T1000 (cell line): ENCODE results near the gene EML3.
A peak's percentile ranks its signal among the peaks of the same experiment; 100 is the strongest.
"Not testable (repeated sequence)": the region's sequence is repeated elsewhere in the genome, so short reads cannot be mapped to it uniquely, and the experiment has no call there.

ENCODE experiments used
- DNase-seq: peaks from one replicate; lab custom pipeline; 2025; ENCODE audit warnings: mixed read lengths; lab: John Stamatoyannopoulos, UW

The EML3 gene

GRCh38 chr11:62621567-62622470 is 9.2 kb upstream of the EML3 start, which contains the start of gene B3GAT3:
TSS of gene B3GAT3 (minus strand) at chr11:62621986. CDS start at chr11:62621947, 39 bp downstream.
- peak; percentile 99 for DNase-seq

- DNase-seq = no peak
Observed at GRCh38 chr11:62621027-62621566, 8.5 kb upstream of the EML3 start.

GRCh38 chr11:62616957-62617356 is 4.4 kb upstream of the EML3 start:
- not testable (repeated sequence) for DNase-seq

- DNase-seq = no peak
Observed at GRCh38 chr11:62615521-62615920, 2.9 kb upstream of the EML3 start.

GRCh38 chr11:62614275-62614674 is 1.7 kb upstream of the EML3 start:
- DNase-seq = no peak

GRCh38 chr11:62613291-62613778 is 760 bp upstream of the EML3 start:
- DNase-seq = no peak

GRCh38 chr11:62611705-62612365 is 740 bp downstream of the EML3 start:
- peak; percentile 20 for DNase-seq

GRCh38 chr11:62610814-62611704 is 1.5 kb downstream of the EML3 start:
- DNase-seq = no peak

GRCh38 chr11:62610403-62610802 is 2.2 kb downstream of the EML3 start:
- DNase-seq = no peak

- no peak for DNase-seq
Observed at GRCh38 chr11:62608776-62609175, 3.8 kb downstream of the EML3 start.

GRCh38 chr11:62607714-62608113 is 4.9 kb downstream of the EML3 start:
- DNase-seq = no peak

GRCh38 chr11:62605902-62606301 is 6.7 kb downstream of the EML3 start:
- no peak for DNase-seq

- no peak for DNase-seq
Observed at GRCh38 chr11:62605467-62605866, 7.1 kb downstream of the EML3 start.

GRCh38 chr11:62604460-62605120 is 8.0 kb downstream of the EML3 start:
- DNase-seq = no peak

- DNase-seq = no peak
Observed at GRCh38 chr11:62603776-62604299, 8.7 kb downstream of the EML3 start.

GRCh38 chr11:62603072-62603408 is 9.5 kb downstream of the EML3 start:
- DNase-seq = no peak

GRCh38 chr11:62602141-62603071 is 10.2 kb downstream of the EML3 start:
- DNase-seq = peak; percentile 61

- peak; percentile 99 for DNase-seq
Observed at GRCh38 chr11:62601372-62602140, 11.0 kb downstream of the EML3 start, which contains the start of gene MTA2. TSS of gene MTA2 (minus strand) at chr11:62601865. CDS start at chr11:62601450, 415 bp downstream.

GRCh38 chr11:62601122-62601371 is 11.5 kb downstream of the EML3 start:
- no peak for DNase-seq
